ENCODE data around the gene SGMS1.

- no peak for TF ChIP-seq CTCF (IDR thresholded peaks at IDR 0.05)
- no peak for TF ChIP-seq POLR2A (IDR thresholded peaks at IDR 0.05)
Observed at GRCh38 chr10:50554376-50554994, 69.3 kb downstream of the SGMS1 start.
